Stimulated activated CD8-positive, alpha-beta memory T cell treated with anti-CD3 and anti-CD28 coated beads, Interleukin-2, amount 100 ng/mL, for 1 hour (primary cell): ENCODE measurements around the gene GARS1.
"Not testable (repeated sequence)": the region's sequence is repeated elsewhere in the genome, so short reads cannot be mapped to it uniquely, and the experiment has no call there.

Source experiments
- DNase-seq, 2 donors: peaks; one replicate each; pipeline ENCODE4 v3.0.0-alpha.2; 2020; ENCODE audit warnings: low read depth in 2 of 2

Gene GARS1

DNA sequence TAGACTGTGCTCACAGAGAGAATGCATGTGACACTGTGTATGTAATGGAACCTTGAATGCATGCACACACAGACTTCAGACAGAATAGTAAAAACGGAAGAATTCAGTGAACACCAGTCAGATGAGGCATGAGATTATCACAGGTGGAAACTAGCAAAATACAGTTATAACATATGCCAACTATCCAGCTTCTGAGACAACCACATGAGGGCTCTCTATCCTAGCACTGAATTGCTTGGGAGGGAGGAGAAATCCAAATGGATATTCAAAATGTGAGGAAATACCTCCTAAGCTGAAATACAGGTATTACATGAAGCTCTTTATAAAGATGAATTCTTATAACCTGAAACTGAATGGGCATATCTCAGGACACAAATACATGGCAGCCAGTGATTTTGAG is 30.6 kb downstream of the GARS1 start:
- DNase-seq = no peak

DNA sequence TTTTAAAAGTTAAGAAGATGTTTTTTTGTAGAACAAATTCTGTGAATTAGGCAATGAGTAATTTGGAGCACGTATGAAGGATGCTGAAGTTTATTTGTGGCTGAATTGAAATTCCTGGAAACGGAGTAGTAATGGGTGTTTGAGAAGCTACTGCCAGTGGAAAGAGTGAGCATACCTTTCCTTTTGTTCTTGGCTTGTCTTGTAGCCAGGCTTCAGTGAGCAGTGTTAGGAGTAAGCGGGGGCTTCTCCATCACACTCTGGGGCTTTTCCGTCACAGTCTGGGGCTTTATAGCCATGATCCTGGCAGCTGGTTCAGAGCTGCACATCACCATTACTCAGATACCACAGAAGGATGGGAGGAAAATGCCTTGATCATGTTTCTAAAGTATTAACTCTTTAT is 32.3 kb downstream of the GARS1 start:
- no peak for DNase-seq

GRCh38 chr7:30630986-30631385 is 36.3 kb downstream of the GARS1 start:
- no peak for DNase-seq

- no peak for DNase-seq
Measured at GRCh38 chr7:30633223-30633622, 38.5 kb downstream of the GARS1 start.

DNA sequence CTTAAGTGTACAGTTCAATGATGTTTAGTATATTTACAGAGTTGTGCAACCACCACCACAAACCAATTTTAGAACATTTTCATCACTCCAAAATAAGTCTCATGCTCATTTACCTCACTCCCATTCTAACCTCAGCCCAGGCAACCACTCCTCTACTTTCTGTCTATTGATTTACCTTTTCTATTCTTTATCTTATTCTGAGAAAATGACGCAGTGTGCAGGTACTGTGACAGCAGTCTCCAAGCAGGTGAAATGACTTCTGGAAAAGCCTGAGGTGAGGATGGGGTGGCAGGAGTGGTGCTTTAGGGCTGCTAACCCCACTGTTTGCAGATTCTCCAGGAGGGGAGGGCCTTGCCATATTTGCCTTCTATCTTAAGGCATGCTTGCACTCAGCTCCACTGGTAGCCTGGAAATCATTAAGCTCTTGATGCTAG is 39.5 kb downstream of the GARS1 start:
- no peak for DNase-seq

- no peak for DNase-seq
Measured at GRCh38 chr7:30634634-30635201, 40.0 kb downstream of the GARS1 start.

GRCh38 chr7:30635798-30636197 is 41.1 kb downstream of the GARS1 start:
- DNase-seq = no peak

DNA sequence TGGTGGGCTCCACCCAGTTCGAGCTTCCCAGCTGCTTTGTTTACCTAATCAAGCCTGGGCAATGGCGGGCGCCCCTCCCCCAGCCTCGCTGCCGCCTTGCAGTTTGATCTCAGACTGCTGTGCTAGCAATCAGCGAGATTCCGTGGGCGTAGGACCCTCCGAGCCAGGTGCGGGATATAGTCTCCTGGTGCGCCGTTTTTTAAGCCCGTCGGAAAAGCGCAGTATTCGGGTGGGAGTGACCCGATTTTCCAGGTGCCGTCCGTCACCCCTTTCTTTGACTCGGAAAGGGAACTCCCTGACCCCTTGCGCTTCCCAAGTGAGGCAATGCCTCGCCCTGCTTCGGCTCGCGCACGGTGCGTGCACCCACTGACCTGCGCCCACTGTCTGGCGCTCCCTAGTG is 47.6 kb downstream of the GARS1 start:
- DNase-seq = not testable (repeated sequence)

DNA sequence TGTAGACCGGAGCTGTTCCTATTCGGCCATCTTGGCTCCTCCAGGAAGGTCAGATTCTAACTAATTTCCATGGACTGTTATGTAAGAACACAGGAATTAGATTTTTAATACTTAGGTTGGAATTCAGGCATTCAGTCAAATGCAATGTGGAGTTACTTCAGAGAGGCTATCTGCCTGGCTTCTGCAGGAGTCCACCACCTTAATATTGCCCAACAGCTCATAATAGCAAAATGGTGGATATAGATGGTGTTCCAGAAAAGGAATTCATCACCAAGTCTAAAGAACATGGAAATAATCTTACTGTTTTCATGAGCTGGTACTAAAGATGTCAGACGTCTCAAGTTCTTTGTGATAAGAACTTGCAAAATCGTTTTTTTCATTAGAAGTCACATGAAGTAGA is 48.1 kb downstream of the GARS1 start:
- DNase-seq = no peak

DNA sequence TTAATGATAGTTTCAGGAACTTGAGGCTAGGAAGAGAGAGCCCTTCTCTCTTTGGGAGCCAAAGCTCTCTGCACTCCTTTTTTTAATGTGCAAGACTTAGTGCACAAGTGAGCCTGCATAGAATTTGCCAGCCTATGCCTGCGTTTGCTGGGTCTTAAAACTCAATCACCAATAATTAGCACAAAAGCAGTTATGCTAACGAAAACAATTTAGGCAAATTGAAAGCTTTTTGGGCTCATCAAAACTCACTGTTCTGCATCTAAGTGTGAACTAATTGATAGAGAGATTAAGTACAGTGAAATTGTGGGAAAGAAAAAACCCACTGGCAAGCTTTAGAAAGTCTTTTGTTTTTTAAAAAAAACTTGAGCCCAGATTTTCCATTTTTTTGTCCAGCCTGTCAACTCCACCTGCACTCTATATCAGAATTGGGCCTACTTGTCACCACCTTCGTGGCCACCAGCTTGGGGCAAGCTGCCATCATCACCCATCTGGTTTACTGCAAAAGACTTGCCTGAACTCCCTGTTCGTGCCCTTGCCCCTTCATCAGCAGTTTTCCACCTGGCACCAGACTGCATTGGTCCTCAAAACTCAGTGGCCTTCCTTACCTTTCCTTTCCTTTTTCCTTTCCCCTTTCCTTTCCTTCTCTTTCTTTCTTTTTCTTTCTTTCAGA is 49.7 kb downstream of the GARS1 start:
- no peak for DNase-seq

DNA sequence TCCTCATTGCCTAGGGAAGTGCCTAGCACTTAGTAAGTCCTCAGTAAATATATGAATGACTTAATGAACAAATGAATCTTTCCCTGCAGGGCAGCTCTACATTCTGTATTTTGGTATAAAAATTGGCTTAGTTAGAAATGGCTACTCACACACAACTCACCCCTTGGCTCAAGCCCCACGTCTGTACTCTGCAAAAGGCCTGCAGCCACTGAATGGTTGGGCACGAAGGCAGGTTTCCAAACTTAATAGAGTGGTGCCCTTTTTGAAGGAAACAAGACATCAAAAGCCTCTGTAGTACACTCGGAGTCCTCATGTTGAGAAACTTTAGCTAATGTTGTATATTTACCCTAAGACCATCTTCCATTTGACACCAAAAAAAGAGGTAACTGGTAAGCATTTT is 51.0 kb downstream of the GARS1 start:
- DNase-seq = no peak

GRCh38 chr7:30646154-30646553 is 51.5 kb downstream of the GARS1 start:
- no peak for DNase-seq

- DNase-seq = no peak
Measured at GRCh38 chr7:30647589-30648364, 53.1 kb downstream of the GARS1 start.

DNA sequence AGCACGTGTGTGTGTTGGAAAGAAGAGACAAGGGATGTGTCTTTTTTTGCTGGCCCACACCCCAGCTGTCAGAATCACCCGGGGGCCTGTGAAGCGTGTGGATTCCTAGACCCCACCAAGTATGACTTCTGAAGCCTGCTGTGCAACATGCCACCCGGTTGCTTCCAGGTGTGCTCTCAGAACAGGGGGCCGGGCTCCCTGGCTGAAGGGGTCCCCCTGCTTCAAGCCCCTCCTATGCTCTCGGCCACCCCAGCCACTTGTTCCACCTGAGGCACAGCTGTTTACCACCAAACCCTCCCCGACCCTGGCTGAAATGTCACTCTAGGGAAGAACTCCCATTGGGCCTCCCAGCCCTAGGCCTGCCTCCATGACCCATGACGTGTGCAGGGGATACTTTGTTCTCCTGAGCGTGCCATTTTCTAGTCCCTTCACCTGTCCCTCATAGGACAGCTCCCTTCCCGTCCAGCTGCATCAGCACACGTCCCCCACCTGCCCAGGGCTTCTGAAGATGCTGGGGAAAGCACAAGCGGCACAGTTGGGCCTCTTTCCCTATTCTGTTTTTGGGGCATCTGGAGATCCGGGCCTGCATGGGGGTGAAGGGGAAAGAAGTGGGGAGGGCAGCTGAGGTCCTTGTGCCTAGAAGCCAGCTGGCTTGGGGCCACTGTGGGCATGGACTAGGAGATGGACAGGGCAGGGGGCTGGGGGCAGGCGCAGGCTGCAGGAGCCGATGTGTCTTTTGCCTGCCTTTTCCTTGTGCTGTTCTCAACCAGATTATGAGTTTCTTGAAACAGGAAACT is 54.3 kb downstream of the GARS1 start:
- no peak for DNase-seq

GRCh38 chr7:30649717-30650420 is 55.2 kb downstream of the GARS1 start:
- DNase-seq = no peak

- no peak for DNase-seq
Measured at GRCh38 chr7:30650421-30650808, 55.7 kb downstream of the GARS1 start.

GRCh38 chr7:30652132-30652531 is 57.5 kb downstream of the GARS1 start:
- no peak for DNase-seq

GRCh38 chr7:30652698-30653641 is 58.3 kb downstream of the GARS1 start:
- no peak for DNase-seq

DNA sequence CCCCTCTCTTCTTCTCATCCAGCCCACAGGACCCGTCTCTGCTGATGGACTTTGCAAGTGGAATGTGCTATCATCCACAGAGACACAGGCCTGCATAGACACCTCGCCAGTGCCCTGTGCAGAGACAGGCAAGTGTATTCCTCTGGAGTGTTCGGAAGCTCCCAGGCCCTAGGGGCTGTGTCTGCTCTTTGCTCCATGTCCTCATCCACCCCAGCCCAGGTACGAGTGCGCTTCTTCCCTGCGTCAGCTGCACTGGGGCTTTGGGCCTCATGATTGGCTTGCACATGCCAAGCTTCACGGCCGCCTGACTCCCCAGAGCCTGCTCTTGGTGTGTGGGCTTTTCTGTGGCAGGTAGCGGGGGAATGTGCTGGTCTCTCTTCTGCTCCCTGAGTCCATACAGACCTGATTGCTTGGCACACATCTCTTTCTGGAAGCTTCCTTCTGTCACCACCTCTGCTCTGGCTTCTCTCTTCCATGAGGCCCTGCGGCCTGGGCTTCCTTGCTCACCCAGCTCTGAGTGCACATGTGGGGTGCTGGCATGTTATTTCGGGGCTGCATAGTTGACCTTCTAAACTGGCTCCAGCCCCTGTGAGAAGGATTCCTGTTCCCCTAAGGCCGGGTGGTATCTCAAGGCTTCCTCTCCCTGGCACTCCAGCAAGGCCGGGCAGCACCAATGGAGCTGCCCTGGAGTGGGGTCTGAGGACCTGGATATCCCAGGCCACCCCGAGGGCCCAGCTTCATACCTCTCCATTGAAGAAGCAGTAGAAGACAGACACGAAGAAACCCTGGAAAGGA is 59.8 kb downstream of the GARS1 start:
- DNase-seq = no peak
